Superior temporal gyrus (tissue), 1 donor: ENCODE measurements around the gene CPLX3.

ENCODE experiments used
- DNase-seq: peaks from one replicate; pipeline ENCODE4 v3.0.0-alpha.2; 2016; ENCODE audit errors: extremely low spot score

The CPLX3 gene

DNA sequence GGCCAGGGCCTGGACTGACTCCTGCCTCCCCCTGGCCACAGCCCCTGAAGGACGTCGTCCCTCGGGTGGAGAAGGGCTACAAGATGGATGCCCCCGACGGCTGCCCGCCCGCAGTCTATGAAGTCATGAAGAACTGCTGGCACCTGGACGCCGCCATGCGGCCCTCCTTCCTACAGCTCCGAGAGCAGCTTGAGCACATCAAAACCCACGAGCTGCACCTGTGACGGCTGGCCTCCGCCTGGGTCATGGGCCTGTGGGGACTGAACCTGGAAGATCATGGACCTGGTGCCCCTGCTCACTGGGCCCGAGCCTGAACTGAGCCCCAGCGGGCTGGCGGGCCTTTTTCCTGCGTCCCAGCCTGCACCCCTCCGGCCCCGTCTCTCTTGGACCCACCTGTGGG is 24.1 kb upstream of the CPLX3 start:
- DNase-seq: no peak

GRCh38 chr15:74802862-74803447 is 23.5 kb upstream of the CPLX3 start:
- no peak for DNase-seq

DNA sequence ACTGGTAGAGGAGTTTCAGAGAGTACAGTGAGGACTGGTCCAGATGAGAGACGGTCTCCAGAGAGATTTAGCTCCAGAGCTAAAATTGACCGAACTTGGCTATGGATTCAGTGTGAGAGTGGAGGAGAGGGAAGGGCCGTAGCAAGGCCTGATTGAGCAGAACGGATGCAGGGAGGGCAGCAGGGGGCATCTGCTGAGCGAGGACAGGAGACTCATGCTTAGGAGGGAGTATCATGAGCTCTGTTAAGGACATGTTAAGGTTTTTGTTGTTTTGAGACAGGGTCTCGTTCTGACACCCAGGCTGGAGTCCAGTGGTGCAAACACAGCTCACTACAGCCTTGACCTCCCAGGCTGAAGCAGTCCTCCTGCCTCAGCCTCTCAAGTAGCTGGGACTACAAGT is 21.5 kb upstream of the CPLX3 start:
- no peak for DNase-seq

GRCh38 chr15:74807282-74807681 is 19.1 kb upstream of the CPLX3 start:
- no peak for DNase-seq

DNA sequence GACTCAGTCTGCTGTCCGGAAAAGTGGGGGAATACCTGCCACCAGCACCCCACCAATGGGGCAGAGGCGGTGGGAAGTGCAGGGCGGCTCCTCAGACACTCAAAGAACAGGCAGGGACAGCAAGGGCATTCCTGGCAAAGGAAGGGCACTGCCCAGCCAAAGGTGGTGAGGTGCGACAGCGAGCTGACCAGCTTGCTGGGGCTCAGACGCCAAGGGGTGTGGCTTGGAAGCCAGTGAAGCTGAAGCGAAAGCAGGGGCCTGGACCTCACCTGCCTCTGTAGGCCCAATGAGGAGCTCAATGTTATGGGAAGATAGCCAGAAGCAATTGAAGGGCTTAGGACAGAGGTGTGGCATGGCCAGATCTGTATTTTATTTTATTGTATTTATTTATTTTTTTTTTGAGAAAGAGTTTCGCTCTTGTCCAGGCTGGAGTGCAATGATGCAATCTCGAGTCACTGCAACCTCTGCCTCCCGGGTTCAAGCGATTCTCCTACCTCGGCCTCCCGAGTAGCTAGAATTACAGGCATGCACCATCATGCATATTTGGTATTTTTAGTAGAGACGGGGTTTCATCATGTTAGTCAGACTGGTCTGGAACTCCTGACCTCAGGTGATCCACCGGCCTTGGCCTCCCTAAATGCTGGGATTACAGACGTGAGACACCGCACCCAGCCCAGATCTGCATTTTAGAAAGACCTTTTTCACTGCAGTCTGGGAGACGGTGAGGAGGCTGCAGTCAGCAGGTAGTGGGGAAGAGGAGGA is 18.2 kb upstream of the CPLX3 start:
- DNase-seq: no peak

- DNase-seq: no peak
These were observed 17.6 kb upstream of the CPLX3 start for GRCh38 chr15:74808840-74809229.

GRCh38 chr15:74809242-74809641 is 17.2 kb upstream of the CPLX3 start:
- DNase-seq: no peak

GRCh38 chr15:74809956-74810355 is 16.5 kb upstream of the CPLX3 start:
- DNase-seq: no peak

DNA sequence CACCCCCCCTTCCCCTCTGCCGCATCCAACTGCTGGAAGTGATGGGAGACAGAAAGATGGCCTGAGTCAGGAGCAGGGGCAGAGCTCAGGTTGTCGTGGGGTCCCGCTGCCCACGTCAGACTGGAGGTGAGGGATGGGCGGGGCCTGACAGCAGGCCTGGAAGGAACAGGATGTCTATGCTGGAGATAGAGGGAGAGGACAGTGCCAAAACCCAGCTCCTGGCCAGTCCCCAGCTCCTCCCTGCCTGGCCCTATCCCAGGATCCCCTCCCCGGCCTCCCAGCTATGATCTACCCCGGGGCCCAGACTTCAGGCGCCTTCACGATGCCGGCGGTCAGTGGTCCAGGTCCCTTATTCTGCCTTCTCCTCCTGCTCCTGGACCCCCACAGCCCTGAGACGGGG is 13.9 kb upstream of the CPLX3 start, which contains the start of gene LMAN1L:
LMAN1L (plus strand) TSS at position 303 of the 400 bp plus-strand sequence; CDS start at position 323, 20 bp downstream.
- no peak for DNase-seq

- DNase-seq: no peak
These were observed 11.1 kb upstream of the CPLX3 start for GRCh38 chr15:74815121-74815934.

GRCh38 chr15:74815961-74816360 is 10.5 kb upstream of the CPLX3 start:
- DNase-seq: no peak

DNA sequence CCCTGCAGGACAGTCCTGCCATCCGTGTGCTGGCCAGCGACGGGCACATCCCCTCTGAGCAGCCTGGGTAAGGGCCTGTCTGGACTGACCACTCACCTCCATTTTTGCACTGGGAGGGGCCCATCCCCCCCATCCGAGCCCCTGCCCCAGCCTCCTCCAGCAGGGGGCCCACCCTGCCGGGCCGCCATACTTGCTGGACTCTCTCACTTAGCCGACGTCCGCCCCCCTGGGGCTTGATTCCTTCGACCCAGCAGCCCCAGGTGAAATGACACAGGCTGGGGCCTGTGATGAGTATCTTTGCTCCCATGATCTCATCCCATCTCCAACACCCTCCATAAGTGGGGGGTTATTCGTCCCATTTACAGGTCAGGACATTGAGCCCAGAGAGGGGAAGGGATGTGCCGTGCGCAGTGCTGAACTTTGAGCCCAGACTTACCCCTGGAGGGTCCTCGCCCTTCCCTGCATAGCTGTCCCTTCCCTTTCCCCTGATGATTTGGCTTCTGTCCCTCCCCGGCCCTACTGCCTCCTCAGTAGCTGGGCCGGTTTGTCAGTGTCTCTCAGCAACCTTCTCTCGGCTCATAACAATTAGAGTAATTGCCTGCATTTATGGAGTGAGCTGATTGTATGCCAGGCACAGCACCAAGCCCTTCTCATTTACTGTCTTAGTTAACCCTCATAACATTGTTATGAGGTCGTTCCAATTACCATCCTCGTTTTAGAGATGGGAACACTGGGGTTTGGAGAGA is 9.6 kb upstream of the CPLX3 start:
- DNase-seq: no peak

DNA sequence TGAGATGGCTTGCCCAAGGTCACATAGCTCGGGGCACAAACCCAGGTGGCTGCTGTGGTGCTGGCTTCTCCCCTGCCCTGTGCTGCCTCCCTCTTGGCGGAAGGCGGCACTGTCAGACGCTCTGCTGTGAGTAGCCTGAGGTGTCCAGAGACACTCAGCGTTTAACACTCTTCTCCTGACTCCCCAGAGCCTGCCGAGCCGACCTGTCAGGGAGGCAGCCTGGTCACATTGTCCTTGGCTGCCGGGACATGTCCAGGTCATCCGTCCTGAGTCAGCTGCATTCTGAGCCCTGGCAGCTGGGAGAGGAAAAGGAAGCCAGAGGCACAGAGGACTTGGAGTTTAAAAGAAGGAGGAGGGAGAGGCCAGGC is 9.1 kb upstream of the CPLX3 start:
- no peak for DNase-seq

GRCh38 chr15:74820056-74820455 is 6.4 kb upstream of the CPLX3 start:
- DNase-seq: no peak

DNA sequence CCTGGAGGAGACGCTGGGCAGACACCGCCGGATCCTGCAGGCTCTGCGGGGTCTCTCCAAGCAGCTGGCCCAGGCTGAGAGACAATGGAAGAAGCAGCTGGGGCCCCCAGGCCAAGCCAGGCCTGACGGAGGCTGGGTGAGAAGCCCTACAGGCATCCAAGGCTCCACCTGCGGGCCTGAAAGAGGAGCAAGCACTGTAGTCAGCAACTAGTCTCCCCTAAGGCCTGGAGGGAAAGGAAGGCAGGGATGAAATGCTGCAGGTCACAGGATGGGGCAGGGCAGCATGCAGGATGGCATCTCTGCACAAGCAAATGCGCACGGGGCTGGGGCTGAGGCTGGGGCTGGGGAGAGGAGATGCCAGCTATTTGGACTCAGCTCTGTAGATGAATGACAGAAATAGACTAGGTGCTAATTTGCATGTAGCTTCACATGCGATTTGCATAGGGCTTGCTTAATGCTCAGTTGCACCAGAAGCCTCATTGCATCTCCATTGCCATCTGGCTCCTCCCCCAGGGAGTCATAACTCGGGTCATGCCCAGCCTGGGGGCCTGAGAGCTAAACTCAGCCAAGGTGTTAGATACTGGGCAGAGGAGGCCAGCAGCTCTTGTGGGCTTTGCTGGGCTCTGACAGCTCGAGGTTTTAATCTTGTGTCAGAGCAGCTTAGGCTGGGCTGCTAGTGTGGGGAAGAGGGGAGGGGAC is 5.2 kb upstream of the CPLX3 start:
- no peak for DNase-seq

DNA sequence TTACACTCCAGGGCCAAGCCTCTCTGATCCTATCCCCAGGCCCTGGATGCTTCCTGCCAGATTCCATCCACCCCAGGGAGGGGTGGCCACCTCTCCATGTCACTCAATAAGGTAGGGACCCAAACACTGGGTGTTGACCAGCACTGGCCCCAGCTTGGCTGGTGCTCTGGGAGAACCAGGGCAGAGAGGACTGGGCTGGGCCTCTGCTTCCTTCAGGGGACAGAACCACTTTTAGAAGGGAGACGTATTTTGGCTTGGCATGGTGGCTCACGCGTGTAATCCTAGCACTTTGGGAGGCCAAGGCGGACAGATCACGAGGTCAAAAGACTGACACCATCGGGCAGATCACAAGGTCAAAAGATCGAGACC is 4.7 kb upstream of the CPLX3 start:
- no peak for DNase-seq

- DNase-seq: no peak
These were observed 4.2 kb upstream of the CPLX3 start for GRCh38 chr15:74822233-74822632.

DNA sequence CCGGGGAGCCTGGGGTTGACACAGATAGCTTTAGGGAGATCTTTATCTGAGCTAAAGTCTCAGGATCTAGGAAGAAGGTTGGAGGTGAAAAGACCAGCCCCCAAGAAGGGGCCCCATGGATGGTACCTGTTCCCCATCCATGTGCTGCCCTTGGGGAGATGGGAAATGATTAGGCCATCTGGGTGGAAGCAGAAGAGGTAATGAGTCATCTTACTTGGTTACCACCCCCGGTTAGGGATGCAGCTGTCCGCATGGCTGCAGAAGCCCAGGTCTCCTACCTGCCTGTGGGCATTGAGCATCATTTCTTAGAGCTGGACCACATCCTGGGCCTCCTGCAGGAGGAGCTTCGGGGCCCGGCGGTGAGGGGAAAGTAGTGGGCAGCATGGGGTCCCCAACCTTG is 3.1 kb upstream of the CPLX3 start:
- no peak for DNase-seq

- DNase-seq: no peak
These were observed 1.5 kb upstream of the CPLX3 start for GRCh38 chr15:74824976-74825375.

DNA sequence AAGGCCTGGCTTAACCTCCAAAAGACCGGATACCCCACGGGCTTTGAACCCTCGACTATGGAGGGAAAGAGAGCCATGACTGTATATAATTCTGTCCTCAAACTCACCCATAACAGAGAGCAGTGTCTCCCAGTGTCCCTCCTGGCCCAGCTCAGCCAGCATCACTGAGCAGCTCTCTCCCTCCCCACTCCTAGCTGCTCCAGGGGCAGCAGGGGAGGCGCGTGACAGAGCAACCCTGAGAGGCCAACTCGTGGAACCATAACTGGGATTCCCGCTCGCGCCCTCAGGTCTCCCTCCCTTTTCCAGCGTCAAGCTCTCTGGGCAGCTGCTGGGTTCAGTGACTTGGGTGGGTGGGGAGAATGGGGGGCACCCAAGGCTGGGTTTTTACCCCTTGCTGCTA is 561 bp upstream of the CPLX3 start:
- no peak for DNase-seq

GRCh38 chr15:74826921-74827320 is 494 bp downstream of the CPLX3 start:
- no peak for DNase-seq

GRCh38 chr15:74827614-74828013 is 1.2 kb downstream of the CPLX3 start:
- DNase-seq: no peak
